Measurements from ENCODE around the gene PCSK9.

DNA sequence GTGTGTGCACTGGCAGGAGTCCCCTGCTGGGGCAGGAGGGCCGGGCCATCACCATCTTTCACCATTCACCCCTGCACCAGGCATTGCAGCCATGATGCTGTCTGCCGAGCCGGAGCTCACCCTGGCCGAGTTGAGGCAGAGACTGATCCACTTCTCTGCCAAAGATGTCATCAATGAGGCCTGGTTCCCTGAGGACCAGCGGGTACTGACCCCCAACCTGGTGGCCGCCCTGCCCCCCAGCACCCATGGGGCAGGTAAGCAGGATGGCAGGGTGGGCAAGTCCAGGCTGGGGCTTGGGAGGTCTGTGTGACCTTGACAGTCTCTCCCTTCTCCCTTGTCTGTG lies 18.6 kb downstream of the PCSK9 start:
- no peak for TF ChIP-seq POLR2A (IDR thresholded peaks at IDR 0.05; ENCODE audit: low read length)
- TF ChIP-seq GATA1 (IDR thresholded peaks at IDR 0.05; ENCODE audit: low read depth, low read length) = no peak

Measured in erythroblast (primary cell).